CD14-positive monocyte (primary cell): ENCODE results near the gene GALP. TPM values are rescaled to one million over a fixed set of nuclear protein-coding genes. Genes with fewer than 3 reads are reported as not detected.
"Not testable (repeated sequence)": the region's sequence is repeated elsewhere in the genome, so short reads cannot be mapped to it uniquely, and the experiment has no call there.

ENCODE experiments used
- DNase-seq, 3 donors: peaks; one replicate each; pipeline ENCODE4 v3.0.0-alpha.2; 2011 to 2022
- H2AFZ ChIP-seq: 2 replicates; pipeline ENCODE4 v1.6.0; 2012; ENCODE audit warnings: mild to moderate bottlenecking, low read depth, low read length, inconsistent platforms; ENCODE audit not compliant: insufficient read depth, poor library complexity, severe bottlenecking
- H3K27ac ChIP-seq, 2 donors: 1 replicate in 1 of 2; 2 replicates in 1 of 2; pipeline ENCODE4 v1.5.1; 2012 to 2013; ENCODE audit warnings: low read length in 2 of 2, control low read depth in 1 of 2, inconsistent platforms in 1 of 2, low read depth in 1 of 2, mild to moderate bottlenecking in 1 of 2
- H3K27me3 ChIP-seq, 2 donors: one replicate each; pipeline versions ENCODE4 v1.6.0 to v1.6.1; 2011 to 2013; ENCODE audit warnings: low read length in 2 of 2; ENCODE audit not compliant: control insufficient read depth in 2 of 2, insufficient read depth in 2 of 2
- H3K36me3 ChIP-seq, 2 donors: replicated peaks in 1 of 2; 1 replicate in 1 of 2; 2 replicates in 1 of 2; pipeline versions ENCODE4 v1.5.1 to v1.6.1; 2012 to 2013; ENCODE audit warnings: low read length in 2 of 2, control low read depth in 1 of 2, inconsistent platforms in 1 of 2, mild to moderate bottlenecking in 1 of 2; ENCODE audit not compliant: insufficient read depth in 2 of 2, control insufficient read depth in 1 of 2
- H3K4me1 ChIP-seq, 2 donors: 1 replicate in 1 of 2; 2 replicates in 1 of 2; pipeline versions ENCODE4 v1.5.1 to v1.6.1; 2012 to 2013; ENCODE audit warnings: low read length in 2 of 2, control low read depth in 1 of 2, inconsistent platforms in 1 of 2, mild to moderate bottlenecking in 1 of 2, moderate library complexity in 1 of 2; ENCODE audit not compliant: insufficient read depth in 2 of 2, control insufficient read depth in 1 of 2
- H3K4me2 ChIP-seq: replicated peaks from 2 replicates; pipeline ENCODE3; 2012; ENCODE audit warnings: low read length, moderate library complexity, mild to moderate bottlenecking; ENCODE audit not compliant: poor library complexity, severe bottlenecking; ENCODE audit errors: extremely low read depth
- H3K4me3 ChIP-seq, 3 experiments: fragments of 200-600 bp in 1 of 3; sonication (generic) in 1 of 3; replicated peaks in 1 of 3; 1 replicate in 2 of 3; 2 replicates in 1 of 3; pipeline ENCODE4 v1.5.1; 2011 to 2013; ENCODE audit warnings: low read length in 3 of 3, mild to moderate bottlenecking in 3 of 3, control low read depth in 2 of 3, low read depth in 2 of 3, inconsistent platforms in 1 of 3, moderate library complexity in 1 of 3
- H3K79me2 ChIP-seq: 2 replicates; pipeline ENCODE4 v1.6.0; 2012; ENCODE audit warnings: mild to moderate bottlenecking, control low read depth, inconsistent platforms, low read length, moderate library complexity; ENCODE audit not compliant: insufficient read depth
- H3K9ac ChIP-seq: 2 replicates; pipeline ENCODE4 v1.6.0; 2017; ENCODE audit warnings: low read length, mild to moderate bottlenecking; ENCODE audit not compliant: insufficient read depth, poor library complexity, severe bottlenecking
- H3K9me3 ChIP-seq, 2 donors: replicated peaks in 1 of 2; 1 replicate in 1 of 2; 2 replicates in 1 of 2; pipeline versions ENCODE4 v1.5.1 to v1.6.1; 2012 to 2013; ENCODE audit warnings: low read length in 2 of 2, control low read depth in 1 of 2; ENCODE audit not compliant: control insufficient read depth in 1 of 2, insufficient read depth in 1 of 2
- H4K20me1 ChIP-seq: 2 replicates; pipeline ENCODE4 v1.6.0; 2012; ENCODE audit warnings: mild to moderate bottlenecking, low read length, control low read depth, moderate library complexity; ENCODE audit not compliant: insufficient read depth
- H3K27ac Mint-ChIP-seq, 7 donors: one replicate each; pipeline ENCODE4 v1.8.0; 2020; ENCODE audit warnings: mild to moderate bottlenecking in 7 of 7, mixed read lengths in 7 of 7, moderate library complexity in 6 of 7, inconsistent platforms in 2 of 7
- H3K27me3 Mint-ChIP-seq, 3 donors: one replicate each; pipeline ENCODE4 v1.8.0; 2021 to 2022; ENCODE audit warnings: low read depth in 3 of 3, mild to moderate bottlenecking in 3 of 3, mixed read lengths in 3 of 3, moderate library complexity in 3 of 3, inconsistent platforms in 1 of 3
- H3K36me3 Mint-ChIP-seq, 2 donors: one replicate each; pipeline ENCODE4 v1.8.0; 2020; ENCODE audit warnings: mixed read lengths in 2 of 2, inconsistent platforms in 1 of 2, mild to moderate bottlenecking in 1 of 2
- H3K4me1 Mint-ChIP-seq: one replicate; pipeline ENCODE4 v1.8.0; 2020; ENCODE audit warnings: mild to moderate bottlenecking, mixed read lengths
- H3K4me3 Mint-ChIP-seq, 2 donors: one replicate each; pipeline ENCODE4 v1.8.0; 2020; ENCODE audit warnings: mild to moderate bottlenecking in 2 of 2, mixed read lengths in 2 of 2, moderate library complexity in 1 of 2
- H3K9me3 Mint-ChIP-seq, 7 donors: one replicate each; pipeline ENCODE4 v1.8.0; 2020 to 2022; ENCODE audit warnings: mixed read lengths in 7 of 7, mild to moderate bottlenecking in 6 of 7, moderate library complexity in 6 of 7, inconsistent platforms in 2 of 7
- CTCF ChIP-seq: fragments of 200-600 bp; IDR thresholded peaks from one replicate; pipeline ENCODE4 v1.8.0; 2022; ENCODE audit warnings: antibody characterized with exemption, mild to moderate bottlenecking
- WGBS: methylation state at CpG from one replicate; pipeline ENCODE4 v1.1.5; 2013; ENCODE audit warnings: missing lambda C conversion rate; ENCODE audit not compliant: insufficient coverage; 5-methylcytosine and 5-hydroxymethylcytosine counted together
- intact Hi-C, 2 donors: fragments of 100-400 bp; cut with micrococcal nuclease; formaldehyde crosslinking; loops; one replicate each; pipeline versions ENCODE4 v1.15.0 to v1.15.1; 2023
- polyA plus RNA-seq, 3 donors: library from polyadenylated mRNA; depleted of rRNA in 1 of 3; unstranded in 2 of 3; stranded (reverse) in 1 of 3; fragments of 300-500 nt in 2 of 3; fragments of >200 nt in 1 of 3; fragmentation: Illumina TruSeq in 2 of 3; gene quantifications; 1 replicate in 2 of 3; 2 replicates in 1 of 3; pipeline ENCODE4 v1.2.3, GENCODE V29; 2012 to 2021

GALP gene
- polyA plus RNA-seq, 3 donors = not detected

DNA sequence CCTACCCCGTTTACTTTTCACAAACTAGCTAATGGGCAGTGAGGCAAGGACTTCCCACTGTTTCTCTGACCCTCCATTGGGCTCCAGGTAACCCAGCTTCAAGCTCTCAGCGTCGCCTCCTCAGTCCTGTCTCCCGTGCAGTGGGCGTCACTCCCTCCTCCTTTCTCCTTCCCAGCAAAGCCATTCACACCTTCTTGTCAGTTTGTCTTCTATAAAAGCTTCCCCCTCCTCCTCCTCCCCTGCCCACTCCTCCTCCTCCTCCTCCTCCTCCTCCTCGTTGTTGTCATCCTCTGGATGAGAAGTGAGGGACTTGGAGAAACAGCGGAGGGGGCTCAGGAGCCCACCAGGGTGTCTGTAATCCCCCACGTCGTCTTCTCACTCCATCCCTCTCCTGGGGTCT lies 1.7 kb upstream of the GALP start:
- WGBS = 75% methylated on average over 5 of the region's 9 CpGs
- H3K36me3 Mint-ChIP-seq = no peaks in the 10 kb centered on the region
- Histone ChIP-seq H3K9ac (no peak overlapping the region), H3K4me1 (no peaks in the 10 kb centered on the region), H3K27ac (no peak overlapping the region), H3K79me2 (no peaks in the 10 kb centered on the region), H3K4me2 (no peak overlapping the region), H3K4me3 (no peak overlapping the region), H4K20me1 (no peaks in the 10 kb centered on the region), H2AFZ (no peak overlapping the region), H3K27me3 (no peaks in the 10 kb centered on the region), H3K9me3 (no peaks in the 10 kb centered on the region), H3K36me3 (no peaks in the 10 kb centered on the region)
- H3K9me3 Mint-ChIP-seq = peaks cover 0 to 5% (median 0%) of the 10 kb centered on the region in 7 donors
- no peak overlapping the region for H3K27ac Mint-ChIP-seq
- DNase-seq = no peak
- intact Hi-C loops = no loop called here
- H3K4me1 Mint-ChIP-seq = peaks cover 2% of the 10 kb centered on the region
- no peak overlapping the region for H3K4me3 Mint-ChIP-seq
- no peak for TF ChIP-seq CTCF
- peaks cover 8 to 12% (median 10%) of the 10 kb centered on the region in 3 donors for H3K27me3 Mint-ChIP-seq

DNA sequence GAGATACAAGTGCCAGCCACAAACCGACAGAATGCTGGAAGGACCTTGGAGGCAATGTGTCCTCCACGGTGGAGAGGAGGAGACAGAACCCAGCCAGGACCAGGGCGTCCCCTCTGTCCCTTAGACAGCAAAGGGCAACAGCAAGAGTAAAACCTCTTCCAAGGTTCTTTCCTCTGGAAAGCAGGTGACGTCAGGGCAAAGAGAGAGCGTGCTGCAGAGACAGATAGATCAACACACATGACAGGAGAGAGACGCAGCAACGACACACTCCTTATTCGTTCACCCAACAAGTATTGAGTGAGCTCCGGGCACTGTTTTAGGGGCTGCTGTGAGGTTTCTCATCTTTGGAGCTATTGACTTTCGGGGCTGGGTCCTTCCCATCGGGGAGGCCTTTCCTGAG lies 1.3 kb upstream of the GALP start:
- WGBS = 56% methylated on average over 5 of the region's 11 CpGs
- H3K9ac ChIP-seq = no peak overlapping the region
- H3K27me3 ChIP-seq = no peaks in the 10 kb centered on the region
- no peak overlapping the region for H3K4me3 Mint-ChIP-seq
- no peak overlapping the region for H3K27ac ChIP-seq
- H3K27ac Mint-ChIP-seq = peak overlapping the region in 1 of 7 donors; percentile 72
- no peaks in the 10 kb centered on the region for H3K36me3 ChIP-seq
- H3K4me1 ChIP-seq = no peaks in the 10 kb centered on the region
- no peaks in the 10 kb centered on the region for H4K20me1 ChIP-seq
- DNase-seq = no peak
- no peak overlapping the region for H3K4me3 ChIP-seq
- no peaks in the 10 kb centered on the region for H3K36me3 Mint-ChIP-seq
- no peaks in the 10 kb centered on the region for H3K79me2 ChIP-seq
- H2AFZ ChIP-seq = no peak overlapping the region
- H3K9me3 Mint-ChIP-seq = peaks cover 0 to 4% (median 0%) of the 10 kb centered on the region in 7 donors
- TF ChIP-seq CTCF = no peak
- intact Hi-C loops = no loop called here
- H3K4me1 Mint-ChIP-seq = peaks cover 2% of the 10 kb centered on the region
- H3K9me3 ChIP-seq = no peaks in the 10 kb centered on the region
- H3K4me2 ChIP-seq = no peak overlapping the region
- H3K27me3 Mint-ChIP-seq = peaks cover 7 to 12% (median 8%) of the 10 kb centered on the region in 3 donors

GRCh38 chr19:56176310-56176709 lies 502 bp downstream of the GALP start:
- H3K36me3 ChIP-seq, H3K4me1 Mint-ChIP-seq, H3K27ac Mint-ChIP-seq, H4K20me1 ChIP-seq, H3K4me2 ChIP-seq, H3K9ac ChIP-seq, H3K36me3 Mint-ChIP-seq, H3K9me3 ChIP-seq, H3K9me3 Mint-ChIP-seq, intact Hi-C loops, DNase-seq, H2AFZ ChIP-seq, H3K4me3 ChIP-seq, H3K79me2 ChIP-seq, H3K4me1 ChIP-seq, H3K4me3 Mint-ChIP-seq, H3K27ac ChIP-seq, H3K27me3 ChIP-seq: not testable (repeated sequence)
- WGBS = no CpG with 5 or more reads among the region's 11 CpGs
- peaks cover 8 to 13% (median 10%) of the 10 kb centered on the region in 3 donors for H3K27me3 Mint-ChIP-seq
